ENCODE measurements around the gene LONP1. TPM values are rescaled to one million over a fixed set of nuclear protein-coding genes. Genes with fewer than 3 reads are reported as not detected.

LONP1 gene
- polyA plus RNA-seq, 2 of the 4 experiments (the other 2 are of a cell fraction), result 42.7 to 68.9 TPM

DNA sequence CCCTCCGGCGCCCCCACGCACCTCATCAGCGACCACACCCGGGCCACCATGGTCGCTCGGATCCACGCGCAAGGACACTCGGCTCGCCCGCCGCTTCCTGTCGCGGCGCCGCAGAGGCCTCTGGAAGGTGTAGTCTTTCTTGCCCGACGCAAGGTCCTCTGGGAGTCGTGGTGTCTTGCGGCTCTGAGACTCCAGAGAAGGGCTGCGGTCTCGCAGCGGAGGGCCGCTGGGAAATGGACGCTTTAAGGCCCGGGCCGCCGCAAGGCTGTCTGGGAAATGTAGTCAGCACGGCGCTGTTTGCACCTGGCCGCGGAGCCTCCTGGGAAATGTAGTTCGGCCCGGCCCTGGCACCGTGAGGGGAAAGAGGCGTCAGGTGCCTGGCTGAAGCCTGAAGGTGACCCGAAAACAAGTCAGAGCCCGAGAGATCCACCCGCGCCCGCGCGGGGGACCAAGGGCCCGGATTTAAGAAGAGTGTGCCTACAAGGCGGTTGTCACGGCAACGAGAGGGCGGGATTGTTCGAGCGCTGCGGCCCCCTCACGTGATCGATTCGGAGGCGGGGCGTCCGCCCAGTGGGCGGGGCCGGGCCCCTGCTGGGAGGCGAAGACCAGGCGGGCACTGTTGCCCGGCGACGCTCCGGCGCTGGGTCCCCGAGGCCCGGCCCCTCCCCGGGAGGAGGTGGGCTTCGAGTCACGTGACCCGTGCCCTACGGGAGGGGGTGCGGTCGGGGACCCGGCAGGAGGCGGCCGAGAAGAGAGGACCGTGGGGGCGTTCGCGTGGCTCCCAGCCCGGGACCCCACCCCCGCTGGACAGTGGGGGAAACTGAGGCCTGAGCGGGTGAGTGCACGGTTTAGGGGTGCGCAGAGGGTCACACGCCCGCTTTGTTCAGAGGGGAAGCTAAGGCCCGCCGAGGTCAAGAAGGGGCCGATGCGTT is 39.2 kb downstream of the LONP1 start, which contains the start of the genes HSD11B1L and MICOS13 (continued):
- TF ChIP-seq, protein P1, sequence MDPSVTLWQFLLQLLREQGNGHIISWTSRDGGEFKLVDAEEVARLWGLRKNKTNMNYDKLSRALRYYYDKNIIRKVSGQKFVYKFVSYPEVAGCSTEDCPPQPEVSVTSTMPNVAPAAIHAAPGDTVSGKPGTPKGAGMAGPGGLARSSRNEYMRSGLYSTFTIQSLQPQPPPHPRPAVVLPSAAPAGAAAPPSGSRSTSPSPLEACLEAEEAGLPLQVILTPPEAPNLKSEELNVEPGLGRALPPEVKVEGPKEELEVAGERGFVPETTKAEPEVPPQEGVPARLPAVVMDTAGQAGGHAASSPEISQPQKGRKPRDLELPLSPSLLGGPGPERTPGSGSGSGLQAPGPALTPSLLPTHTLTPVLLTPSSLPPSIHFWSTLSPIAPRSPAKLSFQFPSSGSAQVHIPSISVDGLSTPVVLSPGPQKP (IDR thresholded peaks at IDR 0.05; ENCODE audit: low read depth, low read length), result no peak
- TF ChIP-seq HDAC2 (IDR thresholded peaks at IDR 0.05) (no peak), SREBF2 (IDR thresholded peaks at IDR 0.05) (no peak)

DNA sequence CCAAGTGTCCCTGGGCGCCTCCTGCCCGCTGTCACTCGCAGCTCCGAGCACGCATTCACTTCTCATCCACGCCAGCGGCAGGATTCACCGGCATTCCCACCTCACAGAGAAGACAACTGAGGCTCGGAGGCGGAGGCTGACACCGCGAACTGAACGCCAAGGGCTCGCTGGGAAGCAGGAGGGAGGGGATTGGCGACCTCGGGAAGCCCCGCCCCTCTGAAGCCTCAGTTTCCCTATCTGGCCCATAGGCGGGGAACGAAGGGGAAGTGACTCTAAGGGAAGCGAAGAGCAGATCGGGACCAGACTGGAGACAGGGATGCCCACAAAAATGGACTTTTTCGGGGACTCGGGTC is 39.9 kb downstream of the LONP1 start:
- ATAC-seq, result peak; percentile 9 to 16; a peak in 3 of 6 replicates
- no peak for FAIRE-seq
- H3K9me3 ChIP-seq, result no peaks in the 10 kb centered on the region
- peak overlapping the region; percentile 76 for H3K4me3 ChIP-seq
- H3K27ac ChIP-seq, result peak overlapping the region; percentile 88 to 95
- POLR2A ChIA-PET, result no interaction called here
- peaks cover 9% of the 10 kb centered on the region; the same call in 1 of the 3 replicates for H3K4me1 ChIP-seq
- H3K4me2 ChIP-seq, result peak overlapping the region; percentile 87
- under 1% methylated on average over 19 of the region's 23 CpGs for WGBS (ENCODE audit: missing lambda C conversion rate)
- TF ChIP-seq, protein P2, sequence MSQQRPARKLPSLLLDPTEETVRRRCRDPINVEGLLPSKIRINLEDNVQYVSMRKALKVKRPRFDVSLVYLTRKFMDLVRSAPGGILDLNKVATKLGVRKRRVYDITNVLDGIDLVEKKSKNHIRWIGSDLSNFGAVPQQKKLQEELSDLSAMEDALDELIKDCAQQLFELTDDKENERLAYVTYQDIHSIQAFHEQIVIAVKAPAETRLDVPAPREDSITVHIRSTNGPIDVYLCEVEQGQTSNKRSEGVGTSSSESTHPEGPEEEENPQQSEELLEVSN (IDR thresholded peaks at IDR 0.05; ENCODE audit: borderline replicate concordance, low read depth), result 0 out of 2 replicates have a peak, but pooled peaks have one; percentile 27
- TF ChIP-seq RAD21 (conservative IDR thresholded peaks at IDR 0.05 in 1 of 2, IDR thresholded peaks at IDR 0.05 in 1 of 2), result no peak
- peak; percentile 67 for TF ChIP-seq PHF8 (IDR thresholded peaks at IDR 0.05; ENCODE audit: borderline replicate concordance, low read depth)
- no peak for TF ChIP-seq CBX2 (IDR thresholded peaks at IDR 0.05; ENCODE audit: borderline replicate concordance, low read depth)
- no peak for DNase-seq (ENCODE audit: low read depth in 1 of 2, low spot score in 1 of 2)
- CTCF ChIA-PET, result interaction anchor here (1.1 kb wide), 1 partner anchor 10 kb away, joined by 4 read pairs; the partner anchor contains the start of gene RPL36

DNA sequence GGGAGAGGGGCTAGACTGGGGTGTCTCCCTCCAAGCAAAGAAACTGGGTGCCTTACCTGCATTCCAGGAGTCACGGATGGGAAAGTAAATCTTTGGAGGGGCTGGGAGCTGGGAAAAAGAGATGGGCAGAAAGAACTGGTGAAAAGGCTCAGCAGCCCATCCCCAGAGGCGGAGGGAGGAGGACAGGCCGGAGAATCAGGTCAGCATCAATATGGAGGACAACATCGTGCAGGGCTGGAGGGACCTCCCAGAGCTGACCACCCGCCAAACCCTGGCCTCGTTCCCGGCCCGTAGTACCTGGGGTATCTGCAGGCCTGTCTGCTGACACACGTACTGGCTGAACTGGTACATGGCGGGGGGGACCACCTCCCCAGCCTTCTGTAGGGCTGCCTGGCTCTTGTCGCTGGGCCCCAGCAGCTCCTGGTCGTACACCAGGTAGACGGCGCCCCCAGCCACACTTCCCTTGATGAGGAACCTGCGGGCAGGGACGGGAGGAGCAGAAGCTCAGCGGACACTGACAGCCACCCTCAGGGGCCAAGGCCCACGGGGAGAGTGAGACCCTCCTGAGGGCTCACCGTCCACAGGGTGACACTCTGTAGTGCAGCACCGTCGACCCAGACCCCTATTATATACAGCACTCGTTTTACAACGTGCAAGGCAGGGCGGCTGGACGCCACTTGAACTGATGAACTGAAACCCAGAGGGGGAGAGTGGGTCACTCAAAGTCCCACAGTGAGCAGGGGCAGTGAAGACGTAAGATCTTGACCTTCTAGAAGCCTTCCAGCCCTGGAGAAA is 40.5 kb downstream of the LONP1 start:
- TF ChIP-seq HDAC2 (IDR thresholded peaks at IDR 0.05) (no peak), ZNF302 (CRISPR knock-in tag; IDR thresholded peaks at IDR 0.05) (no peak), EHMT2 (IDR thresholded peaks at IDR 0.05; ENCODE audit: low read depth) (no peak), PHF8 (IDR thresholded peaks at IDR 0.05; ENCODE audit: borderline replicate concordance, low read depth) (no peak)
- DNase-seq (ENCODE audit: low read depth in 1 of 2, low spot score in 1 of 2) (no peak), FAIRE-seq (no peak), ATAC-seq (peak; percentile 1 to 16; a peak in 3 of 6 replicates)
- Histone ChIP-seq H3K4me3 (peak overlapping the region; percentile 76), H3K27ac (peak overlapping the region; percentile 88 to 95), H3K4me1 (peaks cover 9% of the 10 kb centered on the region; the same call in 1 of the 3 replicates), H3K9me3 (no peaks in the 10 kb centered on the region), H3K4me2 (peak overlapping the region; percentile 87)
- WGBS (ENCODE audit: missing lambda C conversion rate), result 36% methylated on average over 16 of the region's 26 CpGs
- CTCF ChIA-PET, result interaction anchor here (1.1 kb wide), 1 partner anchor 10 kb away, joined by 4 read pairs; the partner anchor contains the start of gene RPL36
- POLR2A ChIA-PET, result no interaction called here

DNA sequence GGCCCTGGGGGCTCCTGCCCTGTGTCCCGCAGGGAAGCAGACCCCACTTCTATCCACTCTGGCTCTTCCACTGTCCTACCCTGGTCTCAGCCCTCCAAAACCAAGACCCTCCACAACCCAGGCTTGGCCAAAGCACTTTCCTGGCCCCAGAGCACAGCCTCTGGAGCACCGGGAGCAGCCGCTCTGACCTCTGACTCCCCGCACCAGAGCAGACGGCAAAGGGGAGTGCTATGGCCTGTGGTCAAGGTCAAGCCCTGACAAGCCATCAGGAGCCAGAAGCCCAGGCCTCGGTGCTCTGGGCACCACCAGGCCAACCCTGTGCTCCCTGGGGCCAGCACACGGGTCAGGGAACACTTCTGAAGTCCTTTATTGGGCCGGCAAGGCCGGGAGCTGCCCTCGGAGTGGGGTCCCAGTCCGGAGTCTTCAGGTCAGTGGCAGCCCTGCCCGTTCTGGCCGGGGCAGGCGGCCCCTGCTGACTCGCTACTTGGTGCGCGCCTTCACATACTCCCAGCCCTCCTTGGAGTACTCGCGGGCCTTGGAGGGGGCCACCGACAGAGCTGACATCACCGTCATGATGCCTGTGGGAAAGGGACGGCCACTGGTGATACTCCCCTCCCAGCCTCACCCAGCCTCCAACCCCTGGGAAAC is 41.8 kb downstream of the LONP1 start:
- Histone ChIP-seq H3K27ac (no peak overlapping the region), H3K4me3 (no peak overlapping the region), H3K4me2 (no peak overlapping the region), H3K9me3 (no peaks in the 10 kb centered on the region), H3K4me1 (peaks cover 9% of the 10 kb centered on the region; the same call in 1 of the 3 replicates)
- ATAC-seq, result no peak
- WGBS (ENCODE audit: missing lambda C conversion rate), result 97% methylated on average over 11 of the region's 22 CpGs
- no peak for TF ChIP-seq HOXA7 (CRISPR knock-in tag; IDR thresholded peaks at IDR 0.05)
- no peak for TF ChIP-seq NPAS2 (CRISPR knock-in tag; IDR thresholded peaks at IDR 0.05; ENCODE audit: borderline replicate concordance)
- TF ChIP-seq EP300 (IDR thresholded peaks at IDR 0.05), result no peak
- TF ChIP-seq CHD4 (IDR thresholded peaks at IDR 0.05; ENCODE audit: borderline replicate concordance), result no peak
- TF ChIP-seq KDM1A (IDR thresholded peaks at IDR 0.05; ENCODE audit: low read depth), result no peak
- no peak for TF ChIP-seq FOXS1 (CRISPR knock-in tag; IDR thresholded peaks at IDR 0.05)
- TF ChIP-seq HES2 (IDR thresholded peaks at IDR 0.05), result no peak
- no peak for TF ChIP-seq ESRRA (IDR thresholded peaks at IDR 0.05; ENCODE audit: borderline replicate concordance, low read length)
- TF ChIP-seq FOSB (CRISPR knock-in tag; IDR thresholded peaks at IDR 0.05), result no peak
- no peak for TF ChIP-seq MAZ (IDR thresholded peaks at IDR 0.05; ENCODE audit: borderline replicate concordance, low read depth, low read length)
- no peak for TF ChIP-seq ZNF302 (CRISPR knock-in tag; IDR thresholded peaks at IDR 0.05)
- no peak for FAIRE-seq
- CTCF ChIA-PET, result interaction anchor here (1.2 kb wide), 1 partner anchor 12 kb away, joined by 4 read pairs; the partner anchor contains the start of gene RPL36
- no peak for DNase-seq (ENCODE audit: low read depth in 1 of 2, low spot score in 1 of 2)
- POLR2A ChIA-PET, result no interaction called here

Data from A549 (cell line).